DMS53 treated with DMSO at 0.1 percent for 48 hours (cell line): ENCODE results near the gene CCDC90B.

Experiments used
- DNase-seq: peaks from one replicate; lab custom pipeline; 2025; ENCODE audit not compliant: unreplicated experiment; lab: John Stamatoyannopoulos, UW

CCDC90B gene

GRCh38 chr11:83241291-83241946 lies 44.7 kb downstream of the CCDC90B start:
- peak; percentile 91 for DNase-seq

DNA sequence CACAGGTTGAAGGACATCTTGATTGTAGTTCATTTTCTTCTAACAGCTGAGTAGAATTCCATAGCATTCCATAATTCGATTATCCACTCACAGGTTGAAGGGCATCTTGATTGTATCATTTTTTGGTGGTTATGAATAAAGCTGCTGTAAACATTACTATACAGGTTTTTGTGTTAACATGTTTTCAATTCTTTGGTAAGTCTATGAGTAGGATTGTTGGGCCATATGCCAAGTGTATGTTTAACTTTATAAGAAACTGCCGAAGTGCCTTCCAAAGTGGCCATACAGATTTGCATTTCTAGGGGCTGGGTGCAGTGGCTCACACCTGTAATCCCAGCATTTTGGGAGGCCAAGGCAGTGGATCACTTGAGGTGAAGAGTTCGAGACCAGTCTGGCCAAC lies 48.1 kb downstream of the CCDC90B start:
- DNase-seq = no peak

DNA sequence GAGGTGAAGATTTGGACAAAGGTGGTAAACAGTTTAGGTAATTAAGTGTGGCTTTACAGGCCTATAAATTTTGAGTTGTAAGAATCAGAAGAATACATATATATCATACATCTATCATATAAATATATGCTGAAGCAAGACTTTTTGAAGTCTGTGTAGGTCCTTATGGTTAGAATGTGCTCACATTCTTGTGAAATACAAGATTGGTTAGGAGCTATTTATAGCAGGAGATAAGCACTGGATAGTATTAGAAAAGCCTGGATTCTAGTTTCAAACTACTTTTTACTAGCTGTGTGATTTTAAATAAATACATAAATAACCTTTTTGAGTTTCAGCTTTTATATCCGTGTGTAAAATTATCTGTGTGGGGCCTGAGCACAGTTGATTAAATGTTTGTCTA lies 50.3 kb downstream of the CCDC90B start:
- DNase-seq = no peak

GRCh38 chr11:83223457-83223856 lies 62.7 kb downstream of the CCDC90B start:
- DNase-seq = no peak

DNA sequence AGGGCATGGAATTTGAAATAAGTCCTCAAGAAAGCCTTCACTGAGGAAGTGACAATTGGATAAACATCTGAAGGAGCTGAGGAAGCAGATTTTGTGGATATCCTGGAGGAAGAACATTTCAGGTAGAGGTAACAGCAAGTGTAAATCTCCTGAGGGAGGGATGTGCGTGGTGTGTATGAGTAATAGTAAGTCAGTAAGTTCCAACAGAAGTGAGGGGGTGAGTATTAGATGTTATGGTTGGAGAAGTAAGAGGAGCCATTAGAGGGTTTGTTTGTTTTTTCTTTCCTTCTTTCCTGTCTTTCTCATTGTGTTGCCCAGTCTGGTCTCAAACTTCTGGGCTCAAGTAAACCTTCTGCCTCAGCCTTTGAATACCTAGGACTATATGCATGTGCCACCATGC lies 63.7 kb downstream of the CCDC90B start:
- DNase-seq = no peak

GRCh38 chr11:83221694-83222093 lies 64.5 kb downstream of the CCDC90B start:
- DNase-seq = no peak

- peak; percentile 51 for DNase-seq
Observed at GRCh38 chr11:83220260-83220659, 65.9 kb downstream of the CCDC90B start.

- DNase-seq = peak; percentile 17
Observed at GRCh38 chr11:83219095-83219494, 67.1 kb downstream of the CCDC90B start.
